Mucosa of gallbladder (tissue), 1 donor: ENCODE results near the gene FAM9A. TPM values are rescaled to one million over a fixed set of nuclear protein-coding genes. Genes with fewer than 3 reads are reported as not detected.
"Not testable (repeated sequence)": the region's sequence is repeated elsewhere in the genome, so short reads cannot be mapped to it uniquely, and the experiment has no call there.

Source experiments
- DNase-seq: peaks from one replicate; pipeline ENCODE4 v3.0.0-alpha.2; 2020; ENCODE audit warnings: low spot score
- total RNA-seq: library from RNA; stranded (reverse); gene quantifications from one replicate; pipeline ENCODE4 v1.2.1, GENCODE V29; 2021
- donor health status: DM: no; HTN: no; CAD: no.

The FAM9A gene
- total RNA-seq, 1 donor from 2014 or later = not detected

DNA sequence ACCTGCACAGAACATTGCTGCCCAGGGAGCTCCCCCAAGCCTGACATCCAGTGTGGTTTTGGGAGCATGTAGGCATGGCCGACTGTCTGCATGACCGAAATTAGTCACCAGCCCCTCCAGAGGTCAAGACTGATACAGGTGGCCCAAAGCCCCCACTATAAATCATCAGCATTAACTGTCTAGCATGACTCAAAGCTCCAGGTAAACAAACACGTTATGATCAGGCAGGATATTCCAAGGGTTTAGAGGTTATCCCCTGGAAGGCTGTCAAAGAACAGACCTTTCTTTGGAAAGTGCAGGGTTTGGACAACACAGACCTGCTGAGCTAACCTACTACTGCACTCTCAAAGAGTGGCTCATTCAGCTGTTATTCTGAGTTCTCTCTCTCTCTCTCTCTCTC lies 2.1 kb upstream of the FAM9A start:
- DNase-seq = no peak

DNA sequence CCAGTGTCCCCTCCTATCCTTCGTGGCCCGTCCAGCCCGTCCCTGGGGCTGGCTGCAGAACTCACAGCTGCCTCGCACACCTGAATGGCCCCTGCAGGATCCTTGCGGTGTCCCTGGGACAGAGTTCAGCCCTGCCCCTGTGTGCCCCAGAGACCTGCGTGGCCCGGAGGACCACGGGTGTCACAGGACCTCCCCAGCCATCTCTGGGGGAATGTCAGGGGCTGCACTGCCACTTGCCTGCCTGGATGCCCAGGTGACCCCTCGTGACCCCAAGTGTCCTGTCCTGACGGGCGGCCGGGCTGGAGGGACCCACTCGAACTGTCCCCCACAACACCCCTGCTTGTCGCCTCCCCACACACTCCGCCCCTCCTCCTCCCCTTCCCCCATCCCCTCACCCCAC lies 832 bp downstream of the FAM9A start:
- not testable (repeated sequence) for DNase-seq

DNA sequence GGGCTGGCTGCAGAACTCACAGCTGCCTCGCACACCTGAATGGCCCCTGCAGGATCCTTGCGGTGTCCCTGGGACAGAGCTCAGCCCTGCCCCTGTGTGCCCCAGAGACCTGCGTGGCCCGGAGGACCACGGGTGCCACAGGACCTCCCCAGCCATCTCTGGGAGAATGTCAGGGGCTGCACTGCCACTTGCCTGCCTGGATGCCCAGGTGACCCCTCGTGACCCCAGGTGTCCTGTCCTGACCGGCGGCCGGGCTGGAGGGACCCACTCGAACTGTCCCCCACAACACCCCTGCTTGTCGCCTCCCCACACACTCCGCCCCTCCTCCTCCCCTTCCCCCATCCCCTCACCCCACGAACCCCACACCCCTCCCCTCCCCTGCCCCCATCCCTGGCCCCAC lies 1.9 kb downstream of the FAM9A start:
- DNase-seq = not testable (repeated sequence)

DNA sequence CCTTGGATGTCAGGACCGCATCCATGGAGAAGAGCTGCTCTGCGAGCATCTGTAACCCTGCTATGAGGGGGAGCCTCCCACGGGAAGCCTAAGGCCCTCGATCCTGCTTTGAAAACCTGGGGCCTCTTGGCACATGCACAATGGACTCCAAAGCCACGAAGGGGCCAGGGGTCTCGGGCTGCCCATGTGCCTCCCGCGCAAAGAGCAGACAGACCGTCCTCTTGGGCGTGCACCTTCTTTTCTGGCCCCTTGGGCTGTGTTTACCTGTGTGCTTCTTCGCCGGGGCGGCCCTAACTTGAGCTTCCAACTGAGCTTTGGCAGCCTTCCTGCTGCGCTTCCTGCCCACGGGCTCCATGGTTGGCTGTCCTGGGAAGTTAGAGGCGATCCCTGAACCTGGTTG lies 2.5 kb downstream of the FAM9A start:
- DNase-seq = not testable (repeated sequence)

DNA sequence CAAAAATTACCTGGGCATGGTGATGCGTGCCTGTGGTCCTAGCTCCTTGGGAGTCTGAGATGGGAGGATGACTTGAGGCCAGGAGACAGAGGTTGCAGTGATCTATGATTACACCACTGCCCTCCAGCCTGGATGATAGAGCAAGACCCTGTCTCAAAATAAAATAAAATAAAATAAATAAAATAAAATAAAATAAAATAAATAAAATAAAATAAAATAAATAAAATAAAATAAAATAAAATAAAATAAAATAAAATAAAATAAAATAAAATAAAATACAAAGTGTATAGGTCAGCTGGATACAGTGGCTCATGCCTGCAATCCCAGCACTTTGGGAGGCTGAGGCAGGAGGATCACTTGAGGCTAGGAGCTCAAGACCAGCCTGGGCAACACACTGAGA lies 14.1 kb downstream of the FAM9A start:
- DNase-seq = not testable (repeated sequence)

DNA sequence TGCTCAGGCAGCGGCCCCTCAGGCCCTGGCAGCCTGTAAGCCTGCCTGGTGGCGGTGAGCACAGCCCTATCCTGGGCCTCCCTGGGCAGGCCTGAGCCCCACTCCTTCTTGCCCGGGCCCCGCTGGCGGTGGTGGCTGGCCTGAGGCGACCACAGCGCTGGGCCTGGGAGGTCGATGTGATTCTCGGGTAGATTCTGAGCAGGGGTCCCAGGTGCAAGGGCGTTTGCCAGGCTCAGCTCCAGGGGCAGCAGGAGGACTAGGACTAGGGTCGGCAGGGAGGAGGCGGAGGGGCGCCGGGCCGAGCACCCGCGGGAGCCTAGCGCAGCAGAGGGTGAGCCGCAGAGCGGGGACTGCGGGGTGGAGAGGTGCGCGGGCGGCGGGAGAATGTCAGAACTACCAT lies 17.0 kb downstream of the FAM9A start:
- no peak for DNase-seq

DNA sequence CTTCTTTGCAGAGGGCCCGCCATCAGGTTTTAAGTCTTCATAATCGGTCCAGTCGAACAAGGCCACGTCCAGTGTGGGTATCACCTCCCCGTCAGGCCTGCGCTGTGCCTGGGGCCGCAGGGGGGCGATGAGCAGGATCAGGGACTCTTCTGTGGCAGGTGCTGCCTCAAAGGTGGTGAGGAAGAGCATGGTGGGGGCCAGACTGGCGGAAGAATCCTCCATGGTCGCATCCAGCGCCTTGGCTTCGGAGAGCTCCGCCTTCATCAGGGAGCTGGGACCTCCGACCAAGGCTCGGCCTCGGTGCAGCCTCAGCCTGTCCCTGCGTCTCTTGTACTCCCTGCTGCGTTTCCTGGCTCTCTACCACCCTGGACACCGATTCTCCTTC lies 17.5 kb downstream of the FAM9A start:
- DNase-seq = no peak

DNA sequence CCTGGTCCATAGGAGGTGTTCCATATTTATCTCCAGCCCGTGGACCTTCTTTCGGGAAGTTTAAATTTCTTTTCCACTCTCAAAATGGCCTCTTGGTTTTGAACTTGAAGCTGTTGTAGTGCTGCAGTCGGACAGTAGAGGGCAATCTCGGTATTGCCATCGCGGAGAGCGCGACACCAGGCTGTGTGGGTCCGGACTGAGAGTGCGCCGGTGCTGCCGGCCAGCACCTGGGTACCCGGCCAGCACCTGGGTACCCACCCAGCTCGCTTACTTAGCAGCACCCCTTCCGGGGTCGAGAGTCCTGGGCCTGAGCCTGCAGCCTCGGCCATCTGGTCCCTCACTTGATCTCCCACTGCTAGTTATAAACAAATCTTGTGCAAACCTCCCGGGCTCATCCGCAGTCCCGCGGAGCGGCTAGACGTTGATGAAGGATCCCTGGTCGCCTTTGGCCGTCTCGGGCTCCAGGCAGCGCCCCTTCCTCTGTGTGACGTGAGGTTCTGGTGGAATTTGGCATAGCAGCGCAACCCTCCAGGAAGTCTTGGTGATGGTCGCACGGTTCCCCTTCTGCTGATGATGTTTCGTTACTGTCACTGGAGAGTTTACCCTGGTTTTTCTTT lies 18.0 kb downstream of the FAM9A start:
- DNase-seq = peak; percentile 50

DNA sequence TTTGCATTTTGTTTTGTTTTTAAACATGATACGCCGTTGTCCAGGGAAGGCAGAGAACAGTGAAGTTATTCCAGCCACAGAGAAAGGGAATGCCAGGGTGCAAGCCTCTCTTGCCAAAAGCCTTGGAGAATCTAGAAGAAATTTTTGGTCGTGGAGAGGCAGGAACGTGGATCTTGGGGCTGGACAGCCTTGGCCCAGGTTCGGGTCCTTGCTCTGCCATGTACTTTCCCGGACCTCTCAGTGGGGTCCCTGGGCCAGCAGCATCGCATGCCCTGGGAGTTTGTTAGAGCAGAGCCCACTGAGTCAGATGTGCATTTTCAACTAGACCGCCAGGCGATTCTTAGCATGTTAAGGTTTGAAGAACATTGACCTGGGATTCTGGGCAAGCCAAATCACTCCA lies 18.6 kb downstream of the FAM9A start:
- no peak for DNase-seq

DNA sequence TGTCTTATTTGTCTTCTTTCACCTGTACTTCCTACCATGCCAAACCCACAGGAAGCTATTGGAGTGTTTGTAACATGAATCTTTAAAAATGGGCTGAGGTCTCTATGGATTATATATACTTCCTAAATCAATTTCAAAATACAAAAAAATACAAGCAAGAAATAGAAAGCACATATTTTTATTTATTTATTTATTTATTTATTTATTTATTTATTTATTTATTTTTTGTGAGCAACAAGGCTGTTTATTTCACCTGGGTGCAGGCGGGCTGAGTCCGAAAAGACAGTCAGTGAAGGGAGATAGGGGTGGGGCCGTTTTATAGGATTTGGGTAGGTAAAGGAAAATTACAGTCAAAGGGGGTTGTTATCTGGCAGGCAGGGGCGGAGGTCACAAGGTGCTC lies 19.3 kb downstream of the FAM9A start:
- not testable (repeated sequence) for DNase-seq

DNA sequence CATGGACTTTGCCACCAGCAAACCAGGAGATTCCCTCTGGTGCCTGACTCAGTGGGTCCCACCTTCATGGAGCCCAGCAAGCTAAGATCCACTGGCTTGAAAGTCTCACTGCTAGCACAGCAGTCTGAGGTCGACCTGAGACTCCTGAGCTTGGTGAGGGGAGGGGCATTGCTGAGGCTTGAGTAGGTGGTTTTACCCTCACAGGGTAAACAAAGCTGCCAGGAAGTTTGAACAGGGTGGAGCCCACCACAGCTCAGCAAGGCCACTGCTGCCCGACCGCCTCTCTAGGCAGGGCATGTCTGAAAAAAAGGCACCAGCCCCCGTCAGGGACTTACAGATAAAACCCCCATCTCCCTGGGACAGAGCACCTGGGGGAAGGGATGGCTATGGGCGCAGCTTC lies 28.1 kb downstream of the FAM9A start:
- DNase-seq = no peak

DNA sequence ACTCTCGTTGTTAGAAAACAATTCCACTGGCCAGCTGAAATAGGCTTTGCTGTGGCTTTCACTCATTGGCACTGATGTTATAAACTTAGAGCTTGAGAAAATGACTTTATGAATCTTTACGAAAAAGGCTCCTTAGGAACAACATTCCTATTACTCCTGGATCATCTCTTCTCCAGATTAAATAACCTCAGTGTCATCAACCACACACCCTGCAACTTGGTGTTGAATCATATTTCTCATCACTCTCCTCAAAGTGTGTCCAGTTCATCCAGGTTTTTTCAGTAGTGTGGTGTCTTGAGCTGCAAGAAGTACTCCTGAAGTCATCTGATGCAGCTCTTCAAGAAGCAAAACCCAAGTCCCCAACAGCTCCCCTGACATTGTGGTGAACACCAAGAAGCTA lies 41.2 kb downstream of the FAM9A start:
- DNase-seq = no peak

DNA sequence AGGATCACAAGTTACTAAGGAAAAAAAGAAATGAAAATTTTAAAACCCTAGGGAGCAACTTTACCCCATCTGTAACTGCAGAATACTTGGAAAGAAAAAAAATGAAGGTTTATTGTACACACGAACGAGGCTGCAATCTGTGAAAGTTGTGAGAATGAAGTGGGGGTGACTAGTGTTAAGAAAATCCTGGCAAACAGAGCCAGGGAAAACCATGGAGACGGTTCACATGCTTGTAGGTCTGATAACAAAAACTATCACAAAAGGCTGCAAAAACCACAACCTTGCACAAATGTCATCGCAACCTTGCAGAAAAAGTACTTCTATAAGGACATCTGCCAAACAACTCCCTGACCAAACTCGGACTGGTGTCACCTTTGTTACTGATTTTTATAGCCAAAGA lies 42.5 kb downstream of the FAM9A start:
- not testable (repeated sequence) for DNase-seq

DNA sequence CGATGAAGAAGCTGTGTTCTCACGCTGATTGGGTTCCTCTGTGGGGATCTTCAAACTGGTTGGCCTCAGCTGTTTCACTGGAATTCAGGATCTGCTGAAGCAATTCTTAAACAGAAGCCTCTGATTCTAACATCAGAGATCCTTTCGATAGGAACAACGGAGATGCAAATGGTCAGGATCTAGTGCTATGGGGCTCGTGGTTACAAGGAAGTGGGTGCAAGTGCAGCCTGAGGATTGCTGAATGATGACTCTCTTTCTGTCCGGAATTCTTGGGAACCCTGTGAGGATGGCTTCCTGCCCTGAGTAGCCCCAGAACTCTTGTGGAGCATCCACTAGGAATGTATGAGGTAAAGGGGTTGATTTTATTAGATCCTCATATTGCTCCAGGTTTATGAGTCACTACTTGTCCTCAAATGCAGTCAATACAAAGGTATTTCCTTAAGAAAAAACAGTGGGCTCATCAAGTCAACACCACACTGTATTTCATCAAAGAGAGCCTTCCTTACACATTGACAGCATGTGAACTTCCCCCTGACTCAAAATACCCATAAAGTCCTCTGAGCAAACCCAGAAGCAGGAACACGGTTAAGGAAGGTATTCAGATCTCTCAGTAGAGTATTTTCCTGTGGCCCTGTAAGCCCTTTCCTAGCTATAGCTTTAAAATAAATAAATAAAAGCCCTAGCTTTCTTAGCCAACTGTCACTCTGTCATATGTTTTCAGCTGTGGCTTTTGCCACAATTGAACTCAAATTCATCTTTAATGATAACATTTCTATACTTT lies 43.4 kb downstream of the FAM9A start:
- not testable (repeated sequence) for DNase-seq

DNA sequence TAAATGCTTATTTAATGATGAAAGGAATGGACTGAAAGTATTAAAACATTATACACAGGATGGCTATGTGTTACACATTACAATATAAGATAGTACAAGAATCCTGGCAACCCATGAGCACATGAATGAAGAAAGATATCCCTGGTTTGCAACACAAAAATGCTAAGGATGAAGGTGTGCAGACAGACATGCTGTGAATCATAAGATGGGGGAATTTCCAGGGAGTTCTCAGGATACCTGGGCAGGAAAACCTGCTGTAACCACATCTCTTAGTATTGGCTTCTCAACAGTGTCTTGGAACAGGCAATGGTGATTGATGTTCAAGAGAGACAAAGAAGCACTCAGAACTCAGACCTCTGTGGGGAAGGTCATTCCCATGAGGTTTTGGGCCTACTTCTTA lies 45.4 kb downstream of the FAM9A start:
- DNase-seq = no peak

DNA sequence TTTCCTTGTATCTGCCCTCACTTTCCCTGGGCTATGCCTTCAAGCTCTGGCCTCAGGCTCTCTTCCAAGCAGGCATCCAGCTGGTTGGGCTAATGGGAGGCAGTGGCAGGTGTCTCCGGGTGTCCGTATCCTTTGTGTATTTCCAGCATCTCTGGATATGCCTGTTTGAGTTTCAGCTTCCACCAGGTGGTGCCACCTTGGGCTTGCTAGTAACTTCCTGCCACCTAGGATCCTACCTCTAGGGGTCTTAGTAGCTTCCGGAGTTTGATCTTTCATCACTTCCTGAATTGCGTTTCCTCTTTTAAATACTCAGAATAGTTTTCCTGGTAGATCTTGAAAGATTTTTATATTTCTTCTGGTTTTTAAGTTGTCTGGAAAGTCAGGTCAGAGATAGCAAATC lies 46.1 kb downstream of the FAM9A start:
- DNase-seq = no peak

DNA sequence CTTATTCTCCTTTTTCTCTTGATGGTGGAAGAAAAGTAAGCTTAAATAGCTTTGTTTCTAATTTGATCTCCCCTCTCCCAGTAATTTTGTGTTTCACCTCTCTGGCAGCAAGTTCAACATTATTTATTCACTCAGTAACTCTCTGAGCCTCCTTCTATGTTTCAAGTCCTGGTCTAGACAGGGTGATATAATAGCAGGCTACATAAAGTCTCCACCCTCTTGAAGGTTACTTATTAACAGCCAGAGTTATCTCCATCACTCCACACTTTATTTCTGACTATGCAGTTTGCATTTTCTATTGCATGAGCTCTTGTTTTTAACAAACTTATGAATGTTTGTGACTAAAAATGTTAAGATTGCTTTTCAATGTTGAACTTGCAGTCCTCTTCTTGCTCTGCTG lies 51.5 kb downstream of the FAM9A start:
- no peak for DNase-seq

DNA sequence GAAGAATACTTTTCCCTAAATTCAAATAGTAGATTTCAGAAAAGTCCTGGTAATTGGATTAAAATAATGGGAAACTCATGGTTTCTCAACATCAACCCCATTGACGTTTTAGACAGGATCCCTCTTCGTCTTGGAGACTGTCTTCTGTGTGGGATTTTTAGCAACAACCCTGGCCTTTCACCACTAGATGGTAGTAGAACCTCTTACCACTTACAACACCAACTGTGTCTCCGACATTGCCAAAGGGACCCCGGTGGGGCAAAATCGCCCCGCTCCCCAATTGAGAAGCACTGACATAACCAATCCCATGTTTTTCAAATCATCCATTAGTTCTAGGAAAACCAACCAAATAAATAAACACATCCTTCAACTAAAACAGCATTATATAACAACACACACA lies 52.3 kb downstream of the FAM9A start:
- no peak for DNase-seq

DNA sequence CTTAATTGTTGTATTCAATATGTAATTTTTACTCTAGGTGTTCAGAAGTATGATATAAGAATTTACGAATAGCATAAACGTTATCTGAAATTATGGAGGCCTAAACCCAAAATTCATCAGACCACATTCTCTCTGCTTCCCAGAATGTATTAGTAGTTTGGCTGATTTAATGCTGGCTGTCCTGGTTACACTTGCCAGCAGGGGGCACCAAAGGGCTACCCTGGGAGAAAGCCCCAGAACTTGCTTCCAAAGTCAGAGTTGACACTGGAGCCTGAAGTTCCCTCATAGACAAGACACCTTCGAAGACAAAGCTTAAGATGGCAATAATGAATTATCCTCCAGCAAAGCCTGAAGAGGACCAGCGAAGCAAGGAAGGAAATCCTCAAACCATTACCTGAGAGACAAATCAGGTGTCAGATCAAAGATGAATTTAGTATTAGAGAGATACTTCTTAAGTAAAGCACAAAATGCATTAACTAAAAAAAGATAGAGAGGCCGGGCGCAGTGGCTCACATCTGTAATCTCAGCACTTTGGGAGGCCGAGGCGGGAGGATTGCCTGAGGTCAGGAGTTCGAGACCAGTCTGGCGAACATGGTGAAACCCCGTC lies 58.0 kb downstream of the FAM9A start:
- peak; percentile 44 for DNase-seq

DNA sequence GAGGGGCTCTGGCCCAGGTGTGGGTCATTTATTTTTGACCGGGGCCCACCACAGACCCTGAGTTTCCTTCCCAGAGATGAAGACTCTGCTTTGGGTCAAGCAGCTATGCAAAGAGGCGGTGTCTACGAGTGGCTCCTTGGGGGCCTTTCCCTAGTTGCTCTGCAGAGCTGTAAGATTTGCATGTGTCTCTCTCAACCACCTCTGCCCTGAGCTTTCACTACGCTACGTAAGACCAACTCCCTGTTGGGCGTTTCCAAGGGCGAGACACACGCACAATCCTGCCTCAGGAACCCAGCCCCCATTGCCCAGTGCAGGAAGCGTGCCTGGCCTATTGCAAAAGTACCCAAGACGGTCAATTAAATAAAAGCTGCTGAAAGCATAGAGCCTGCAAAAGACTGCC lies 59.2 kb downstream of the FAM9A start:
- no peak for DNase-seq
